Activated CD8-positive, alpha-beta T cell treated with anti-CD3 and anti-CD28 coated beads for 36 hours (primary cell): ENCODE data around the gene SPIN1. TPM values are rescaled to one million over a fixed set of nuclear protein-coding genes. Genes with fewer than 3 reads are reported as not detected.

Experiments
- ATAC-seq: fragments of 200-7000 bp; cut with Tn5 transposase; one replicate; pipeline ENCODE4 v1.10.0; 2021; ENCODE audit warnings: mild to moderate bottlenecking, moderate library complexity
- CTCF ChIA-PET: fragments of 350-600 bp; sonication (Branson Sonifier 250); formaldehyde crosslinking; loops from one replicate; lab custom pipeline; 2021; ENCODE audit warnings: antibody characterized with exemption; lab: Charles Lee
- POLR2A ChIA-PET: fragments of 350-600 bp; sonication (Branson Sonifier 250); formaldehyde crosslinking; loops from one replicate; lab custom pipeline; 2021; ENCODE audit warnings: antibody characterized with exemption; lab: Charles Lee
- DNase-seq: peaks from one replicate; pipeline ENCODE4 v3.0.0-alpha.2; 2020
- H3K27ac Mint-ChIP-seq: one replicate; pipeline ENCODE4 v1.8.0; 2021; ENCODE audit warnings: mild to moderate bottlenecking, mixed read lengths
- H3K27me3 Mint-ChIP-seq: one replicate; pipeline ENCODE4 v1.8.0; 2021; ENCODE audit warnings: mixed read lengths
- H3K36me3 Mint-ChIP-seq: one replicate; pipeline ENCODE4 v1.8.0; 2021; ENCODE audit warnings: low read depth, mixed read lengths
- H3K4me1 Mint-ChIP-seq: one replicate; pipeline ENCODE4 v1.8.0; 2021; ENCODE audit warnings: low read depth, mixed read lengths
- H3K4me3 Mint-ChIP-seq: one replicate; pipeline ENCODE4 v1.8.0; 2021; ENCODE audit warnings: mild to moderate bottlenecking, moderate library complexity, mixed read lengths
- H3K9me3 Mint-ChIP-seq: one replicate; pipeline ENCODE4 v1.8.0; 2021; ENCODE audit warnings: mixed read lengths
- CTCF ChIP-seq: fragments of 200-600 bp; IDR thresholded peaks from one replicate; pipeline ENCODE4 v1.8.0; 2022; ENCODE audit warnings: antibody characterized with exemption, mild to moderate bottlenecking
- intact Hi-C: fragments of 100-400 bp; cut with micrococcal nuclease; formaldehyde crosslinking; loops from one replicate; pipeline ENCODE4 v1.10.0; 2022
- total RNA-seq, 2 experiments: library from RNA; stranded (reverse); gene quantifications; one replicate each; pipeline ENCODE4 v1.2.3, GENCODE V29; 2021

Gene SPIN1
- total RNA-seq, 2 experiments from 2014 or later: 31.2 to 32.0 TPM

- Mint-ChIP-seq H3K27ac (no peak overlapping the region), H3K4me3 (no peak overlapping the region), H3K27me3 (no peaks in the 10 kb centered on the region), H3K4me1 (peaks cover 13% of the 10 kb centered on the region), H3K36me3 (peaks cover 8% of the 10 kb centered on the region), H3K9me3 (no peaks in the 10 kb centered on the region)
- intact Hi-C loops: no loop called here
- ATAC-seq (no peak), DNase-seq (no peak)
- TF ChIP-seq CTCF: no peak
- ChIA-PET CTCF (no interaction called here), POLR2A (no interaction called here)
Observed at GRCh38 chr9:88462191-88462590, 73.9 kb downstream of the SPIN1 start.

GRCh38 chr9:88464851-88465250, 76.6 kb downstream of the SPIN1 start:
- TF ChIP-seq CTCF: no peak
- DNase-seq: no peak
- H3K36me3 Mint-ChIP-seq: peaks cover 25% of the 10 kb centered on the region
- intact Hi-C loops: no loop called here
- ATAC-seq: no peak
- CTCF ChIA-PET: no interaction called here
- no peak overlapping the region for H3K4me3 Mint-ChIP-seq
- no peaks in the 10 kb centered on the region for H3K27me3 Mint-ChIP-seq
- H3K4me1 Mint-ChIP-seq: peaks cover 13% of the 10 kb centered on the region
- H3K27ac Mint-ChIP-seq: no peak overlapping the region
- H3K9me3 Mint-ChIP-seq: no peaks in the 10 kb centered on the region
- POLR2A ChIA-PET: no interaction called here

GRCh38 chr9:88468226-88468625, 80.0 kb downstream of the SPIN1 start:
- ChIA-PET POLR2A (no interaction called here), CTCF (no interaction called here)
- H3K4me1 Mint-ChIP-seq: peaks cover 3% of the 10 kb centered on the region
- DNase-seq (no peak), ATAC-seq (no peak)
- H3K4me3 Mint-ChIP-seq: no peak overlapping the region
- no peak overlapping the region for H3K27ac Mint-ChIP-seq
- intact Hi-C loops: no loop called here
- TF ChIP-seq CTCF: no peak
- H3K36me3 Mint-ChIP-seq: peaks cover 27% of the 10 kb centered on the region
- H3K9me3 Mint-ChIP-seq: no peaks in the 10 kb centered on the region
- H3K27me3 Mint-ChIP-seq: no peaks in the 10 kb centered on the region

GRCh38 chr9:88476491-88477271, 88.4 kb downstream of the SPIN1 start:
- peaks cover 19% of the 10 kb centered on the region for H3K4me1 Mint-ChIP-seq
- peaks cover 7% of the 10 kb centered on the region for H3K36me3 Mint-ChIP-seq
- no peak overlapping the region for H3K4me3 Mint-ChIP-seq
- no peaks in the 10 kb centered on the region for H3K9me3 Mint-ChIP-seq
- intact Hi-C loops: no loop called here
- no peak for TF ChIP-seq CTCF
- no peaks in the 10 kb centered on the region for H3K27me3 Mint-ChIP-seq
- DNase-seq (no peak), ATAC-seq (peak; percentile 45)
- ChIA-PET POLR2A (interaction anchor here (1.2 kb wide), 1 partner anchor 173 kb away, joined by 4 read pairs; no protein-coding TSS in a partner anchor), CTCF (no interaction called here)
- peak overlapping the region; percentile 36 for H3K27ac Mint-ChIP-seq

GRCh38 chr9:88477300-88477751, 89.1 kb downstream of the SPIN1 start:
- TF ChIP-seq CTCF: no peak
- ChIA-PET POLR2A (no interaction called here), CTCF (no interaction called here)
- Mint-ChIP-seq H3K36me3 (peaks cover 7% of the 10 kb centered on the region), H3K4me3 (no peak overlapping the region), H3K27me3 (no peaks in the 10 kb centered on the region), H3K27ac (peak overlapping the region; percentile 36), H3K4me1 (peaks cover 19% of the 10 kb centered on the region), H3K9me3 (no peaks in the 10 kb centered on the region)
- DNase-seq (no peak), ATAC-seq (peak; percentile 75)
- intact Hi-C loops: no loop called here
